ENCODE results near the gene FIBCD1. TPM values are rescaled to one million over a fixed set of nuclear protein-coding genes. Genes with fewer than 3 reads are reported as not detected.

Gene FIBCD1
- total and polyA plus RNA-seq, 2 of the 8 experiments (the other 6 are each of a cell fraction or from before 2014, with no cell fraction given): 6.1 to 8.8 TPM

DNA sequence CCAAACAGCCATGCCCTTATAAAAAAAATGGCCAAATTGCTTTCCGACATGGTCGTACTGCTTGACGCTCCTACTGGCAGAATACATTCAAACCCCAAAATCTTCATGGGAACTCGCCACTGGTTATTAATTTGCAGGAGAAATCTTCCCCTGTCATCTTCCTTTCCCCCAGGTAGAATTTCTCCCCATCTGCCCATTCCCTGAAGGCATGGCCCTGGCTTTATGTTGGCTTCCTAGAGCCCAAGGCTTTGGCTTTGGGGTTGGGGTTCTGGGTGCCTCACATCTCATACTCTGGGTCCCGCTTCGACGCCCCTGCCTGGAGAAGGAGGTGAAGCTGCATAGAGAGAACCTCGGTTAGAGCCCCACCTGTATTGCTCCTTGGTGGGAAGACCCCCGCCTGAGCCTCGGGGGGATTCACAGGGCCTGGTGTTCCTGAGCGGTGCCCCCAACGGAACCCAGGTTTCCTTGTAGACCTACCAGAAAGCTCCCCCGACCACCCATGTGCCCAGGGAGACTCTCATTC lies 8.6 kb upstream of the FIBCD1 start (continued):
- TF ChIP-seq, protein P1, sequence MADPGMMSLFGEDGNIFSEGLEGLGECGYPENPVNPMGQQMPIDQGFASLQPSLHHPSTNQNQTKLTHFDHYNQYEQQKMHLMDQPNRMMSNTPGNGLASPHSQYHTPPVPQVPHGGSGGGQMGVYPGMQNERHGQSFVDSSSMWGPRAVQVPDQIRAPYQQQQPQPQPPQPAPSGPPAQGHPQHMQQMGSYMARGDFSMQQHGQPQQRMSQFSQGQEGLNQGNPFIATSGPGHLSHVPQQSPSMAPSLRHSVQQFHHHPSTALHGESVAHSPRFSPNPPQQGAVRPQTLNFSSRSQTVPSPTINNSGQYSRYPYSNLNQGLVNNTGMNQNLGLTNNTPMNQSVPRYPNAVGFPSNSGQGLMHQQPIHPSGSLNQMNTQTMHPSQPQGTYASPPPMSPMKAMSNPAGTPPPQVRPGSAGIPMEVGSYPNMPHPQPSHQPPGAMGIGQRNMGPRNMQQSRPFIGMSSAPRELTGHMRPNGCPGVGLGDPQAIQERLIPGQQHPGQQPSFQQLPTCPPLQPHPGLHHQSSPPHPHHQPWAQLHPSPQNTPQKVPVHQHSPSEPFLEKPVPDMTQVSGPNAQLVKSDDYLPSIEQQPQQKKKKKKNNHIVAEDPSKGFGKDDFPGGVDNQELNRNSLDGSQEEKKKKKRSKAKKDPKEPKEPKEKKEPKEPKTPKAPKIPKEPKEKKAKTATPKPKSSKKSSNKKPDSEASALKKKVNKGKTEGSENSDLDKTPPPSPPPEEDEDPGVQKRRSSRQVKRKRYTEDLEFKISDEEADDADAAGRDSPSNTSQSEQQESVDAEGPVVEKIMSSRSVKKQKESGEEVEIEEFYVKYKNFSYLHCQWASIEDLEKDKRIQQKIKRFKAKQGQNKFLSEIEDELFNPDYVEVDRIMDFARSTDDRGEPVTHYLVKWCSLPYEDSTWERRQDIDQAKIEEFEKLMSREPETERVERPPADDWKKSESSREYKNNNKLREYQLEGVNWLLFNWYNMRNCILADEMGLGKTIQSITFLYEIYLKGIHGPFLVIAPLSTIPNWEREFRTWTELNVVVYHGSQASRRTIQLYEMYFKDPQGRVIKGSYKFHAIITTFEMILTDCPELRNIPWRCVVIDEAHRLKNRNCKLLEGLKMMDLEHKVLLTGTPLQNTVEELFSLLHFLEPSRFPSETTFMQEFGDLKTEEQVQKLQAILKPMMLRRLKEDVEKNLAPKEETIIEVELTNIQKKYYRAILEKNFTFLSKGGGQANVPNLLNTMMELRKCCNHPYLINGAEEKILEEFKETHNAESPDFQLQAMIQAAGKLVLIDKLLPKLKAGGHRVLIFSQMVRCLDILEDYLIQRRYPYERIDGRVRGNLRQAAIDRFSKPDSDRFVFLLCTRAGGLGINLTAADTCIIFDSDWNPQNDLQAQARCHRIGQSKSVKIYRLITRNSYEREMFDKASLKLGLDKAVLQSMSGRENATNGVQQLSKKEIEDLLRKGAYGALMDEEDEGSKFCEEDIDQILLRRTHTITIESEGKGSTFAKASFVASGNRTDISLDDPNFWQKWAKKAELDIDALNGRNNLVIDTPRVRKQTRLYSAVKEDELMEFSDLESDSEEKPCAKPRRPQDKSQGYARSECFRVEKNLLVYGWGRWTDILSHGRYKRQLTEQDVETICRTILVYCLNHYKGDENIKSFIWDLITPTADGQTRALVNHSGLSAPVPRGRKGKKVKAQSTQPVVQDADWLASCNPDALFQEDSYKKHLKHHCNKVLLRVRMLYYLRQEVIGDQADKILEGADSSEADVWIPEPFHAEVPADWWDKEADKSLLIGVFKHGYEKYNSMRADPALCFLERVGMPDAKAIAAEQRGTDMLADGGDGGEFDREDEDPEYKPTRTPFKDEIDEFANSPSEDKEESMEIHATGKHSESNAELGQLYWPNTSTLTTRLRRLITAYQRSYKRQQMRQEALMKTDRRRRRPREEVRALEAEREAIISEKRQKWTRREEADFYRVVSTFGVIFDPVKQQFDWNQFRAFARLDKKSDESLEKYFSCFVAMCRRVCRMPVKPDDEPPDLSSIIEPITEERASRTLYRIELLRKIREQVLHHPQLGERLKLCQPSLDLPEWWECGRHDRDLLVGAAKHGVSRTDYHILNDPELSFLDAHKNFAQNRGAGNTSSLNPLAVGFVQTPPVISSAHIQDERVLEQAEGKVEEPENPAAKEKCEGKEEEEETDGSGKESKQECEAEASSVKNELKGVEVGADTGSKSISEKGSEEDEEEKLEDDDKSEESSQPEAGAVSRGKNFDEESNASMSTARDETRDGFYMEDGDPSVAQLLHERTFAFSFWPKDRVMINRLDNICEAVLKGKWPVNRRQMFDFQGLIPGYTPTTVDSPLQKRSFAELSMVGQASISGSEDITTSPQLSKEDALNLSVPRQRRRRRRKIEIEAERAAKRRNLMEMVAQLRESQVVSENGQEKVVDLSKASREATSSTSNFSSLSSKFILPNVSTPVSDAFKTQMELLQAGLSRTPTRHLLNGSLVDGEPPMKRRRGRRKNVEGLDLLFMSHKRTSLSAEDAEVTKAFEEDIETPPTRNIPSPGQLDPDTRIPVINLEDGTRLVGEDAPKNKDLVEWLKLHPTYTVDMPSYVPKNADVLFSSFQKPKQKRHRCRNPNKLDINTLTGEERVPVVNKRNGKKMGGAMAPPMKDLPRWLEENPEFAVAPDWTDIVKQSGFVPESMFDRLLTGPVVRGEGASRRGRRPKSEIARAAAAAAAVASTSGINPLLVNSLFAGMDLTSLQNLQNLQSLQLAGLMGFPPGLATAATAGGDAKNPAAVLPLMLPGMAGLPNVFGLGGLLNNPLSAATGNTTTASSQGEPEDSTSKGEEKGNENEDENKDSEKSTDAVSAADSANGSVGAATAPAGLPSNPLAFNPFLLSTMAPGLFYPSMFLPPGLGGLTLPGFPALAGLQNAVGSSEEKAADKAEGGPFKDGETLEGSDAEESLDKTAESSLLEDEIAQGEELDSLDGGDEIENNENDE (IDR thresholded peaks at IDR 0.05; ENCODE audit: insufficient replicate concordance, low read length): no peak
- TF ChIP-seq ASH2L (IDR thresholded peaks at IDR 0.05; ENCODE audit: low read length) (no peak), RNF2 (IDR thresholded peaks at IDR 0.05; ENCODE audit: borderline replicate concordance, low read depth, low read length, missing control alignments, poor library complexity, severe bottlenecking) (no peak), FOSL1 (IDR thresholded peaks at IDR 0.05; ENCODE audit: insufficient read depth, low read depth, low read length) (no peak), JUN (IDR thresholded peaks at IDR 0.05; ENCODE audit: low read depth, low read length) (no peak)
